HG03442 (cell line): ENCODE data around the gene DCTN4.
A peak's percentile ranks its signal among the peaks of the same experiment; 100 is the strongest.
"Not testable (repeated sequence)": the region's sequence is repeated elsewhere in the genome, so short reads cannot be mapped to it uniquely, and the experiment has no call there.

Experiments
- ATAC-seq: cut with Tn5 transposase; IDR thresholded peaks from one replicate; pipeline ENCODE4 v1.9.1; 2021; ENCODE audit warnings: mild to moderate bottlenecking, moderate library complexity; ENCODE audit not compliant: unreplicated experiment

The DCTN4 gene

GRCh38 chr5:150758531-150759333 lies at the start of gene DCTN4:
DCTN4 (minus strand) TSS chr5:150759017; CDS start chr5:150758993, 24 bp downstream.
- ATAC-seq: peak; percentile 93

GRCh38 chr5:150804388-150804787 lies 45.6 kb upstream of the DCTN4 start:
- ATAC-seq: no peak

GRCh38 chr5:150801117-150801927 lies 42.5 kb upstream of the DCTN4 start:
- ATAC-seq: peak; percentile 49

- no peak for ATAC-seq
Observed at GRCh38 chr5:150797384-150797783, 38.6 kb upstream of the DCTN4 start.

- ATAC-seq: no peak
Observed at GRCh38 chr5:150794927-150795326, 36.1 kb upstream of the DCTN4 start.

GRCh38 chr5:150793423-150793888 lies 34.6 kb upstream of the DCTN4 start:
- ATAC-seq: not testable (repeated sequence)

GRCh38 chr5:150791536-150791935 lies 32.7 kb upstream of the DCTN4 start:
- no peak for ATAC-seq

GRCh38 chr5:150789943-150790611 lies 31.3 kb upstream of the DCTN4 start:
- ATAC-seq: peak; percentile 98

- ATAC-seq: no peak
Observed at GRCh38 chr5:150789450-150789849, 30.6 kb upstream of the DCTN4 start.

GRCh38 chr5:150788977-150789376 lies 30.2 kb upstream of the DCTN4 start:
- ATAC-seq: no peak

- no peak for ATAC-seq
Observed at GRCh38 chr5:150787656-150788055, 28.8 kb upstream of the DCTN4 start.

GRCh38 chr5:150786876-150787275 lies 28.1 kb upstream of the DCTN4 start:
- ATAC-seq: no peak

- no peak for ATAC-seq
Observed at GRCh38 chr5:150785950-150786349, 27.1 kb upstream of the DCTN4 start.

GRCh38 chr5:150783422-150783928 lies 24.7 kb upstream of the DCTN4 start:
- peak; percentile 43 for ATAC-seq

- no peak for ATAC-seq
Observed at GRCh38 chr5:150782850-150783249, 24.0 kb upstream of the DCTN4 start.

- no peak for ATAC-seq
Observed at GRCh38 chr5:150781706-150782614, 23.1 kb upstream of the DCTN4 start.

GRCh38 chr5:150780816-150781221 lies 22.0 kb upstream of the DCTN4 start:
- no peak for ATAC-seq

GRCh38 chr5:150780187-150780692 lies 21.4 kb upstream of the DCTN4 start:
- ATAC-seq: peak; percentile 62

GRCh38 chr5:150779397-150780186 lies 20.8 kb upstream of the DCTN4 start:
- peak; percentile 0 for ATAC-seq
